Adipocyte (in vitro differentiated cells): Measurements from ENCODE around the gene FAM53A.

Experiments used
- DNase-seq: peaks from one replicate; pipeline ENCODE4 v3.0.0-alpha.2; 2015; ENCODE audit warnings: low read depth
- H3K27me3 ChIP-seq: replicated peaks from 2 replicates; pipeline ENCODE4 v1.7.0; 2013; ENCODE audit warnings: mild to moderate bottlenecking, low read length, moderate library complexity; ENCODE audit not compliant: control insufficient read depth, insufficient read depth
- H3K36me3 ChIP-seq: 2 replicates; pipeline ENCODE4 v1.7.0; 2013; ENCODE audit warnings: low read length, mild to moderate bottlenecking, moderate library complexity; ENCODE audit not compliant: control insufficient read depth, insufficient read depth, severe bottlenecking
- H3K4me1 ChIP-seq: 2 replicates; pipeline ENCODE4 v1.7.0; 2013; ENCODE audit warnings: mild to moderate bottlenecking, low read length, moderate library complexity; ENCODE audit not compliant: control insufficient read depth, insufficient read depth
- H3K4me3 ChIP-seq: 2 replicates; pipeline ENCODE4 v1.7.0; 2013; ENCODE audit warnings: mild to moderate bottlenecking, low read length, moderate library complexity
- H3K9ac ChIP-seq: 2 replicates; pipeline ENCODE4 v1.7.0; 2013; ENCODE audit warnings: mild to moderate bottlenecking, low read length, moderate library complexity
- H3K9me3 ChIP-seq: 2 replicates; pipeline ENCODE4 v1.7.0; 2013; ENCODE audit warnings: mild to moderate bottlenecking, low read length, moderate library complexity; ENCODE audit not compliant: control insufficient read depth

FAM53A gene

DNA sequence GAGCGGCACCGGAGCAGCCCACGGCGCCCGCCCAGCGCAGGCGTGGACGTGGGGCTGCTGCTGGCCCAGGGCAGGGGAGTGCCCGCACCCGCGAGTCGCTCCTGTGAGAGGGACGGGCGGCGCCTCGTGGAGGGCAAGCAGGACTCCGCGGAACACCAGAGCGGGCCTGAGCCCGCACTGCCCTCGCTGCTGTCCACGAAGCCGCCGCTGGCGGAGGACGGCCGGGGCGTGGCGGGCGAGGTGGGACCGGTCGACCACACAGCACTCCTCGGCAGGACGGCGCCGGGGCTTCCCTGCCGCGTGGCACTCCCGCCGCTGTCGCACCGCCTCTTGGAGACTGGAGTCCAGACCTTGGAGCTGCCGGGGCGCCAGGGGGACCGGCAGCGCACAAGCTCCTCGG, 29.0 kb downstream of the FAM53A start:
- Histone ChIP-seq H3K36me3 (no peaks in the 10 kb centered on the region), H3K27me3 (no peaks in the 10 kb centered on the region), H3K9ac (no peak overlapping the region), H3K4me3 (no peak overlapping the region), H3K9me3 (no peaks in the 10 kb centered on the region), H3K4me1 (no peaks in the 10 kb centered on the region)
- DNase-seq: no peak

DNA sequence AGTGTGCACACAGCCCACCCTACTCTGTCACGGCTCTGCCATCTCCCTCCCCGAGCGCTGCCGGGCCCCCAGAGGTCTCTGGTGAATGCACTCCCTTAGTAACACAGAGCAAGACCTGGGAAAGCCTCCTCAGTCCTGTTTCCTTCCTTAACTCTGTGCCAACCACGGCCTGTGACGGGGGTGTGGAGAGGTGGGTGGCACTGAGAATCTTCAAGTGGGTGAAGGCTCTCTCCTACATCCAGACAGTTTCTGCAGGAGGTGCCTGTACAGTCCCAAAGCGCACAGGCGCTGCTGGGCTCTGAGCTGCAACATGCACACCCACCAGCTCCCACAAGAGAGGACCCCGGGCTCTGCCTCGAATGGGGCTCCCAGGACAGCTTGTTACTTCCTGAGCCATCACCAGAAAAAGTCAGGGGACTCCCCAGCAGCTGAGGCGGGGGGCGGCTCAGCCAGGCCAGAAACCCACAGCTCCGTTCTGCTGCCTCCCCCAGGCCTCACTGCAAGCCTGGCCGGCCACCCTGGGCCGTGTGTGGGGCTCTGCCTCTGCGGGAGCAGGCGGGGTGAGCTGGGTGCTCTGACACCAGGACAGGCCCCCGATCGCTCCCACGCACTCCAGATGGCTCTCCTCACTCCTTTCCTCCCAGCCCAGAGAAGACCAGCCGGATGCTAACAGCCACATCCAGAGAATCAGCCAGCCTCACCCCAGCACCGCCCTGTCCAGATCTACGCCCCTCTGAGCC, 29.7 kb downstream of the FAM53A start:
- Histone ChIP-seq H3K4me1 (no peaks in the 10 kb centered on the region), H3K4me3 (no peak overlapping the region), H3K9me3 (no peaks in the 10 kb centered on the region), H3K9ac (no peak overlapping the region), H3K36me3 (no peaks in the 10 kb centered on the region), H3K27me3 (no peaks in the 10 kb centered on the region)
- DNase-seq: no peak

DNA sequence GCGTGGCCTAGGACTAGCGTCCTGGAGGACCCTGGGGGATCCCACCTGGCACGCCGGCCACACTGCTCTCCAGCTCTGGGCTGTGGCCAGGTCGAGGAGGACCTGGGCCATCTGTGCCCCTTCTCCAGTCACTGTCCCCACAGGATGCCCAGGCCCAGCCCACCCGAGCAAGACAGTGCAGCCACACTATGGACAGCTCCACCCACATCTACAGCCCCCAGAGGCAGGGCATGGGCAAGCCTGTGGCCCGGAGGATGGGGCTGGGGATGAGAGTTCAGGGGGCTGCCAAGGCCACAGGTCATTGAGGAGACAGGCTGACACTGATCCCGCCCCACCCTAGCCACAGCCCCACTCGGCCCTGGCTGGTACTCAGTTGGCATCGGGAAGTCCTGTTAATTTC, 30.3 kb downstream of the FAM53A start:
- H3K9ac ChIP-seq: no peak overlapping the region
- no peaks in the 10 kb centered on the region for H3K4me1 ChIP-seq
- H3K27me3 ChIP-seq: no peaks in the 10 kb centered on the region
- H3K9me3 ChIP-seq: no peaks in the 10 kb centered on the region
- no peak for DNase-seq
- no peak overlapping the region for H3K4me3 ChIP-seq
- no peaks in the 10 kb centered on the region for H3K36me3 ChIP-seq

DNA sequence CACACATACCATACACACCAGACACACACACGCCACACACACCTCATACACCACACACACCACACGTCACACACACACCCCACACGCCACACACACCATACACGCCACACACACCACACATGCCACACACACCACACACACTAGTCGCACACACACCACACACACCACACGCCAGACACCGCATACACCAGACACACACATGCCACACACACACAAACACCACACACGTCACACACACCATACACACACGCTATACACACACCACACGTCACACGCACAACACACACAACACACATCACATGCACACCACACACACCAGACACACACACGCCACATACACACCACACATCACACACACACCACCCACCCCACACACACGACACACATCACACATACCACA, 32.0 kb downstream of the FAM53A start:
- Histone ChIP-seq H3K27me3 (no peaks in the 10 kb centered on the region), H3K4me3 (no peak overlapping the region), H3K9ac (no peak overlapping the region), H3K9me3 (no peaks in the 10 kb centered on the region), H3K36me3 (no peaks in the 10 kb centered on the region), H3K4me1 (no peaks in the 10 kb centered on the region)
- DNase-seq: no peak

DNA sequence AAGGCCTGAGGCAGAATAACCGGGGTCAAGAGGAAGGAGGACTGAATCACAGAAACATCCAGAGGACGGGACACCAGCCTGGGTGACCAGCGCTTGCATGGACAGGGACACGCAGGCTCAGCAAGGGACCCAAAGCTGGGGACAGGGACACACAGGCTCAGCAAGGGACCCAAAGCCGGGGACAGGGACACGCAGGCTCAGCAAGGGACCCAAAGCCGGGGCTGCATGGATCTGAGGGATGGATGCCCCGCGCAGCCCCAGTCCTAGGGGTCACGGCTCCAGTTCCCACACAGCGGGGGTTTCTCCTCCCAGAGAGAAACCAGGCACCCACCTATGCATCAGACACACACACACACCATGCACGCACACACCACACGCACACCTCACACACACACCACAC, 32.5 kb downstream of the FAM53A start:
- Histone ChIP-seq H3K4me1 (no peaks in the 10 kb centered on the region), H3K9me3 (no peaks in the 10 kb centered on the region), H3K27me3 (no peaks in the 10 kb centered on the region), H3K4me3 (no peak overlapping the region), H3K36me3 (no peaks in the 10 kb centered on the region), H3K9ac (no peak overlapping the region)
- DNase-seq: no peak

DNA sequence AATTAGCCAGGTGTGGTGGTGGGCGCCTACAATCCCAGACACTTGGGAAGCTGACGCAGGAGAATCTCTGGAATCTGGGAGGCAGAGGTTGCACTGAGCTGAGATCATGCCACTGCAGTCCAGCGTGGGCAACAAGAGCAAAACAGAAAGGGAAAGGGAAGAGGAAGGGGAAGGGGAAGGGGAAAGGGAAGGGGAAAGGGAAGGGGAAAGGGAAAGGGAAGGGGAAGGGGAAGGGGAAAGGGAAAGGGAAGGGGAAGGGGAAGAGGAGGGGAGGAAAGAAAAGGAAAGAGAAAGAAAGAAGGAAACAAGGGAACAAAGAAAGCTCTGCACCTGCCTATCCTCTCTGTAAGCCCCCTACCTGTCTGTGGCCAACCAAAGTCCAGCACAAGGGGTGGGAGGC, 35.2 kb downstream of the FAM53A start:
- no peak overlapping the region for H3K4me3 ChIP-seq
- no peak for DNase-seq
- H3K36me3 ChIP-seq: no peaks in the 10 kb centered on the region
- no peaks in the 10 kb centered on the region for H3K27me3 ChIP-seq
- H3K9ac ChIP-seq: no peak overlapping the region
- H3K4me1 ChIP-seq: peaks cover 14% of the 10 kb centered on the region
- H3K9me3 ChIP-seq: no peaks in the 10 kb centered on the region

DNA sequence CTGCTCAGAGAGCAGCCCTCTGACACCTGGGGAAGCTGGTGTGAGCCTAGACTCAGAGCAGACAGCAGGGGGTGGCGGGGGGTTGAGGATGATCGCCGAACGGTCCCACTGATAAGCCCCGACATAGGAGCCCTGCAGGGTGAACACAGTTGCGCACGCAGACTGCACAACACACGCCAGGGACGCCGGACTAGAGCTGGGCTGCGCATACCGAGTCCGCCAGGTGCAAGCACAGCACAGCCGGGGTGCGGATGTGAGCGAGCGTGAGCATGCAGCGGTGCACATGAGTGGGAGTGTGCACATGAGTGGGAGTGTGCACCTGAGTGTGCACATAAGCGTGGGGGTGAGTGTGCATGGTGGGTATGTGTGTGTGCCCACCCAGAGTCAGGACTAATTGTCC, 36.7 kb downstream of the FAM53A start:
- DNase-seq: no peak
- Histone ChIP-seq H3K9me3 (no peaks in the 10 kb centered on the region), H3K36me3 (no peaks in the 10 kb centered on the region), H3K4me3 (no peak overlapping the region), H3K9ac (no peak overlapping the region), H3K4me1 (peaks cover 14% of the 10 kb centered on the region), H3K27me3 (no peaks in the 10 kb centered on the region)

DNA sequence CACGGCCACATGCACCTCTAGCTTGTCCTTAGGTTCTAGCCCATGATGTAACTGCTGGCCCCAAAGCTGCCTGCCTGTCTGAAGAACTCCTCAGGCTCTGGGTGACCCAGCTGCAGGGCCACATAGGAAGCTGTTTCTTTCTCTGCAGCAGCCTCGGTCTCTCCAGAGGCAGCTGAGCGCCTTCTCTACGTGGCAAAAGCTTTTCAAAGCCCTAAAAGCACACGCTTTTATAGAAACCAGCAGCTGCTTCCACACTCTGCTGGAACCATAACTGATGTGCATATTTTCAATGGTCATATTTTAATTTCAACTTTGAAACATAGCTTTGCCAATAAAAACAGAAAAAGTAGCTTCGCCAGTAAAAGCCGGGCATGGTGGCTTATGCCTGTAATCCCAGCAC, 37.4 kb downstream of the FAM53A start:
- H3K4me1 ChIP-seq: peaks cover 14% of the 10 kb centered on the region
- no peak overlapping the region for H3K9ac ChIP-seq
- DNase-seq: no peak
- H3K27me3 ChIP-seq: no peaks in the 10 kb centered on the region
- no peak overlapping the region for H3K4me3 ChIP-seq
- no peaks in the 10 kb centered on the region for H3K36me3 ChIP-seq
- no peaks in the 10 kb centered on the region for H3K9me3 ChIP-seq

DNA sequence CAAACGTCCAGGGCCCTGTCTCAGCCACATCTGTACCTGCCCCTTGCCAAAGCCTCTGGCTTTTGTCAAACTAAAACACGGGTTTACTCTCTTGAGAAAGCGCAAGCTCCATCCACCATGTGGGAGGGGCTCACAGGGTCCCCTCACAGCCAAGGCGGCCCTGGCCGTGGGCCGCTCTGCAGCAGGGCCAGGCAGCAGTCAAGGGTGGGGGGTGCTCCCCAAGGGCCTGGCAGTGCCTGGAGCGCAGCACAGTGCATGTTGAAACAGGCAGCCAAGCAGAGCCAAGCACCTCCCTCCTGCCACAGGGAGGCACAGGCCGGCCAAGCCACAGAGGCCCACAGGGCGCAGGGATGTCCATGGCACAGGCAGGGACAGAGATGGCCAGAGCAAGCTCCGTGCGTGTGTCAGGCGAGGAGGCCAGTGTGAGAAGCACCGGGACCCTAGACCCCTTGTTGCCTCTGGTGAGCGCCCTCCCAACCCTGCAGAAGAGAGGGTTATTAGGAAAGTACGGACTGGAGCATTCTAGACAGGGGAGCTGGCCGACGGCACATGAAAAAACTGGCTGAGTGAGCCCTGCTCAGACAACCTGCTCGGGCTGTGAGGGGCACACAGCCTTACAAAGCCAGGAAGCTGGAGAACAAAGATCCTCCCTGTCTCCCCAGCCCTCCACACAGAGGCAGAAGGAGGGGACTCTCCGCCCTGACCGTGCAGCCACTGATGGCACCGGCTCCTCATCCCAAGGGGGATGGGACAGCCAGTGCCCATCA, 39.0 kb downstream of the FAM53A start:
- Histone ChIP-seq H3K27me3 (no peaks in the 10 kb centered on the region), H3K9ac (peak overlapping the region; percentile 43), H3K4me1 (peaks cover 14% of the 10 kb centered on the region), H3K4me3 (peak overlapping the region; percentile 48), H3K36me3 (no peaks in the 10 kb centered on the region), H3K9me3 (no peaks in the 10 kb centered on the region)
- DNase-seq: peak; percentile 42

DNA sequence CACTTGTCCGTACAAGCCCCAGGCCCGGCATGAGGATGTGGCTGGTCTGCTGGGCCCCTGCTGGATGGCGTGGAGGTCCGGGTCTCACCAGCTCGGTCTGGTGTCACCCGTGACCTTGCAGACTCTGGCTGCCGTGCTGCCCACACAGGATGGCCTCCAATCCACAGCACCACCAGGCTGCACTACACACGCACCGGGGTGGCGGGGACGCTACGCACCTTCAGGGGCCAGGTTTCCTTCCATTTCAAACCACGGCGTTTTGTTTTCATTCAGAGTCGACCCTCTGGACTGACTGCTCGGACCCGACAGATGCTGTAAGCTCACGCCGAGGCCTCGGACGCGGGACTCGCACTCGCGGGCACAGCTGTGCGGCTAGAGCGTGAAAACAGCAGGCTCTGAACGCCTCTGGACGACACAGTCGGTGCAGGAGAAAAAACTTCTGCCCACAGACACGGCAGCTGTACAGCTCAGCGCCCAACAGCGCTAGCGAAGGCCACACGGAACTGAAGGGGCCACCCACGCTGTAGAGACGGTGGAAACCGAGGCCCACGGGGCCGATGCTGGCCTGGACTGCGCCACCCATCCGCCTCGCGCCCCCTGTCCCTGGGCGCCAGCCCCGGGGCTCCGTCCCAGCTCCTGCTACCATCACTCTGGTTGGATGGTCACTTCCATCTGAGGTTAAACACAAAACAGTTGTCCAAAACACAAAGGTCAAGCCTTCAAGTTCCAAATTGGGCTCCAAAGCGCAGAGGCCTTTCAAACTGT, 40.0 kb downstream of the FAM53A start:
- no peaks in the 10 kb centered on the region for H3K27me3 ChIP-seq
- H3K4me1 ChIP-seq: peaks cover 14% of the 10 kb centered on the region
- H3K9ac ChIP-seq: peak overlapping the region; percentile 43
- H3K4me3 ChIP-seq: peak overlapping the region; percentile 48
- no peak for DNase-seq
- no peaks in the 10 kb centered on the region for H3K36me3 ChIP-seq
- no peaks in the 10 kb centered on the region for H3K9me3 ChIP-seq

DNA sequence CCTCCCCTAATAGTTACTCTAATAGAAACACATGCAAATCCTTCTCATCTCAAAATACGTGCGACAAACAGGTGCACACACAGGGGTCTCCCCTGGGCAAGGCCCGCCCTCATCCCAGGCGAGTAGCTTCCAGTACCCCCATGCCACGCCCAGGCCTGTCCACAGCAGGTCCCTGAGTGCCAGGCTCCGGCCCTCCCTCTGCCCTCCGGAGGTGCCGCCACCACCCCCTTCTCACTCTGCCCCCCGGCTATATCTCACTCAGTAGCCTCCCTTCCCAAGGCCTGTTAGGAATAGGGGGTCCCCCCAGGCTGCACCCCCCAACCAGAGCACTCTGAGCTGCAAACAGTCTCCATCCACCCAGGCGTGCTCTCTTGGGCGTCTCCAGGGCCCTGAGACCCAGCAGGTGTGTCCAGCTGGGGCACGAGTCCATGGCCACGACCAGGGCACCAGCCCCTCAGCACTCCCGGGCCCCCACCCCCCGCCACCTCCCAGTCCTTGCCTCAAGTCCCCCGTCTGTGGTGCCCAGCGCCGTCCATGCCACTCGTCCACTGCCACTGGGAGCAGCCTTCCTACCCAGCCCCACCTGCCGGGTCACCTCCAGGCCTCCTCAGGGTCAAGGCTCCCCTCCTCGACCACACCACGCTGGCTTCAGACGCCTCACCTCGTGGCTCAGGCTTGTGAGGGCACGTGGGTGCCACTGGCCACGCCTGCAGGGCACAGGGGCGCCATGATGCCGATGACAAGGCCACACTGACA, 41.7 kb downstream of the FAM53A start:
- no peak overlapping the region for H3K4me3 ChIP-seq
- DNase-seq: no peak
- H3K9me3 ChIP-seq: no peaks in the 10 kb centered on the region
- no peaks in the 10 kb centered on the region for H3K27me3 ChIP-seq
- no peaks in the 10 kb centered on the region for H3K36me3 ChIP-seq
- H3K9ac ChIP-seq: no peak overlapping the region
- peaks cover 14% of the 10 kb centered on the region for H3K4me1 ChIP-seq
